Testis (tissue), 2 donors: ENCODE results near the gene LIG4.

ENCODE experiments used
- POLR2A ChIP-seq: fragments of 450-650 bp; IDR thresholded peaks from one replicate; pipeline ENCODE4 v1.6.1; 2017; ENCODE audit warnings: antibody characterized with exemption, mild to moderate bottlenecking, moderate library complexity
- TF ChIP-seq, protein P1 (sequence below), 3 experiments: fragments of 450-650 bp in 2 of 3; fragments of 200-600 bp in 1 of 3; sonication (generic) in 1 of 3; IDR thresholded peaks; one replicate each; pipeline ENCODE4 v1.5.1; 2016 to 2019; ENCODE audit warnings: antibody characterized with exemption in 3 of 3, mild to moderate bottlenecking in 2 of 3, moderate library complexity in 1 of 3

DNA sequence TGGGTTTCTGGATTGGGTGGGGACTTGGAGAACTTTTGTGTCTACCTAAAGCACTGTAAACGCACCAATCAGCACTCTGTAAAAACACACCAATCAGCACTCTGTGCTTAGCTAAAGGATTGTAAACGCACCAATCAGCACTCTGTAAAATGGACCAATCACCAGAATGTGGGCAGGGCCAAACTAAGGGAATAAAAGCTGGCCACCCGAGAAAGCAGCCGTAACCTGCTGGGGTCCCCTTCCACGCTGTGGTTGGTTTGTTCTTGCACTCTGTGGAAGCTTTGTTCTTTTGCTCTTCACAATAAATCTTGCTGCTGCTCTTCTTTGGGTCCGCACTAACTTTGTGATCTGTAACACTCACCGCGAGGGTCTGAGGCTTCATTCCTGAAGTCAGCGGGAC lies 37.3 kb downstream of the LIG4 start:
- TF ChIP-seq, protein P1, sequence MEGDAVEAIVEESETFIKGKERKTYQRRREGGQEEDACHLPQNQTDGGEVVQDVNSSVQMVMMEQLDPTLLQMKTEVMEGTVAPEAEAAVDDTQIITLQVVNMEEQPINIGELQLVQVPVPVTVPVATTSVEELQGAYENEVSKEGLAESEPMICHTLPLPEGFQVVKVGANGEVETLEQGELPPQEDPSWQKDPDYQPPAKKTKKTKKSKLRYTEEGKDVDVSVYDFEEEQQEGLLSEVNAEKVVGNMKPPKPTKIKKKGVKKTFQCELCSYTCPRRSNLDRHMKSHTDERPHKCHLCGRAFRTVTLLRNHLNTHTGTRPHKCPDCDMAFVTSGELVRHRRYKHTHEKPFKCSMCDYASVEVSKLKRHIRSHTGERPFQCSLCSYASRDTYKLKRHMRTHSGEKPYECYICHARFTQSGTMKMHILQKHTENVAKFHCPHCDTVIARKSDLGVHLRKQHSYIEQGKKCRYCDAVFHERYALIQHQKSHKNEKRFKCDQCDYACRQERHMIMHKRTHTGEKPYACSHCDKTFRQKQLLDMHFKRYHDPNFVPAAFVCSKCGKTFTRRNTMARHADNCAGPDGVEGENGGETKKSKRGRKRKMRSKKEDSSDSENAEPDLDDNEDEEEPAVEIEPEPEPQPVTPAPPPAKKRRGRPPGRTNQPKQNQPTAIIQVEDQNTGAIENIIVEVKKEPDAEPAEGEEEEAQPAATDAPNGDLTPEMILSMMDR (IDR thresholded peaks at IDR 0.05) = no peak
- no peak for TF ChIP-seq POLR2A
